Neural cell (in vitro differentiated cells): ENCODE data around the gene EGFL8. TPM values are rescaled to one million over a fixed set of nuclear protein-coding genes. Genes with fewer than 3 reads are reported as not detected.

Experiments
- H2AFZ ChIP-seq: fragments of 200-600, 300-800 bp; sonication (generic), shearing (Covaris generic); 2 replicates; pipeline ENCODE4 v1.6.0; 2014; ENCODE audit warnings: low read depth, mild to moderate bottlenecking, antibody characterized with exemption, low read length, moderate library complexity
- H3F3A ChIP-seq: fragments of 200-600 bp; shearing (Covaris generic); 2 replicates; pipeline ENCODE4 v1.6.1; 2016; ENCODE audit warnings: mild to moderate bottlenecking, moderate library complexity, mixed read lengths, antibody characterized with exemption, low read length; ENCODE audit not compliant: insufficient read depth, poor library complexity, severe bottlenecking
- H3K27ac ChIP-seq: fragments of 200-600, 300-800 bp; sonication (generic), shearing (Covaris generic); 2 replicates; pipeline ENCODE4 v1.5.1; 2014; ENCODE audit warnings: mild to moderate bottlenecking, low read length, moderate library complexity
- H3K27me3 ChIP-seq: fragments of 300-800, 200-600 bp; sonication (generic), shearing (Covaris generic); 2 replicates; pipeline ENCODE4 v1.6.0; 2014; ENCODE audit warnings: mild to moderate bottlenecking, low read depth, low read length, moderate library complexity; ENCODE audit not compliant: insufficient read depth
- H3K36me3 ChIP-seq: fragments of 300-800, 200-600 bp; sonication (generic), shearing (Covaris generic); 2 replicates; pipeline ENCODE4 v1.5.1; 2014; ENCODE audit warnings: mild to moderate bottlenecking, antibody characterized with exemption, low read length, moderate library complexity; ENCODE audit not compliant: insufficient read depth
- H3K4me2 ChIP-seq: fragments of 300-800, 200-600 bp; sonication (generic), shearing (Covaris generic); 2 replicates; pipeline ENCODE4 v1.6.0; 2014; ENCODE audit warnings: mild to moderate bottlenecking, low read length
- H3K4me3 ChIP-seq: fragments of 300-800, 200-600 bp; sonication (generic), shearing (Covaris generic); 2 replicates; pipeline ENCODE4 v1.5.1; 2014; ENCODE audit warnings: mild to moderate bottlenecking, low read length, moderate library complexity
- H3K79me2 ChIP-seq: fragments of 200-600 bp; shearing (Covaris generic); replicated peaks from 2 replicates; pipeline ENCODE4 v1.6.0; 2014; ENCODE audit warnings: mild to moderate bottlenecking, low read length, moderate library complexity; ENCODE audit not compliant: insufficient read depth
- H3K9ac ChIP-seq: fragments of 300-800, 200-600 bp; sonication (generic), shearing (Covaris generic); 2 replicates; pipeline ENCODE4 v1.6.1; 2016; ENCODE audit warnings: mild to moderate bottlenecking, low read length, mixed read lengths
- H3K9me2 ChIP-seq: fragments of 200-600 bp; shearing (Covaris generic); 2 replicates; pipeline ENCODE4 v1.6.1; 2016; ENCODE audit warnings: mild to moderate bottlenecking, low read length, mixed read lengths; ENCODE audit not compliant: insufficient read depth
- H3K9me3 ChIP-seq: fragments of 200-600, 300-800 bp; sonication (generic), shearing (Covaris generic); 2 replicates; pipeline ENCODE4 v1.6.1; 2016; ENCODE audit warnings: mild to moderate bottlenecking, mixed run types, low read length, moderate library complexity, mixed read lengths
- H4K20me1 ChIP-seq: fragments of 200-600 bp; shearing (Covaris generic); 2 replicates; pipeline ENCODE4 v1.6.1; 2016; ENCODE audit warnings: mild to moderate bottlenecking, mixed run types; ENCODE audit not compliant: insufficient read depth
- EP300 ChIP-seq: fragments of 450-650 bp; conservative IDR thresholded peaks from 2 replicates; pipeline ENCODE4 v1.6.1; 2014; ENCODE audit warnings: antibody characterized with exemption, mild to moderate bottlenecking, moderate library complexity; ENCODE audit not compliant: poor library complexity, severe bottlenecking
- EZH2 ChIP-seq: fragments of 200-600, 300-800 bp; shearing (Covaris generic), sonication (generic); IDR thresholded peaks from 2 replicates; pipeline ENCODE4 v1.6.1; 2014; ENCODE audit warnings: antibody characterized with exemption, low read length, borderline replicate concordance, mild to moderate bottlenecking; ENCODE audit not compliant: insufficient read depth, poor library complexity, severe bottlenecking
- MXI1 ChIP-seq: fragments of 450-650 bp; conservative IDR thresholded peaks from 2 replicates; pipeline ENCODE4 v1.6.1; 2014; ENCODE audit warnings: antibody characterized with exemption, mild to moderate bottlenecking; ENCODE audit not compliant: poor library complexity, severe bottlenecking
- POLR2AphosphoS5 ChIP-seq: IDR thresholded peaks from 2 replicates; pipeline ENCODE4 v1.6.1; 2012
- RAD21 ChIP-seq: fragments of 450-650 bp; conservative IDR thresholded peaks from 2 replicates; pipeline ENCODE4 v1.6.1; 2014; ENCODE audit warnings: antibody characterized with exemption, mild to moderate bottlenecking, moderate library complexity
- SMC3 ChIP-seq: fragments of 450-650 bp; conservative IDR thresholded peaks from 2 replicates; pipeline ENCODE4 v1.6.1; 2014; ENCODE audit warnings: antibody characterized with exemption, mild to moderate bottlenecking, moderate library complexity; ENCODE audit not compliant: poor library complexity
- TAF1 ChIP-seq: IDR thresholded peaks from 2 replicates; pipeline ENCODE4 v1.6.1; 2012; ENCODE audit warnings: low read depth
- polyA plus RNA-seq: library from polyadenylated mRNA; depleted of rRNA; stranded (reverse); fragments of >200 nt; gene quantifications from 2 replicates; pipeline ENCODE4 v1.2.3, GENCODE V29; 2014
- TF ChIP-seq, protein P1 (sequence below): fragments of 450-650 bp; IDR thresholded peaks from 2 replicates; pipeline ENCODE4 v1.5.1; 2014; ENCODE audit warnings: antibody characterized with exemption, mild to moderate bottlenecking, moderate library complexity; ENCODE audit not compliant: poor library complexity, severe bottlenecking
- TF ChIP-seq, protein P2 (sequence below): IDR thresholded peaks from 2 replicates; pipeline ENCODE4 v1.6.1; 2012; ENCODE audit warnings: borderline replicate concordance

Gene EGFL8
- polyA plus RNA-seq, 1 donor from 2014 or later: 22.4 TPM

DNA sequence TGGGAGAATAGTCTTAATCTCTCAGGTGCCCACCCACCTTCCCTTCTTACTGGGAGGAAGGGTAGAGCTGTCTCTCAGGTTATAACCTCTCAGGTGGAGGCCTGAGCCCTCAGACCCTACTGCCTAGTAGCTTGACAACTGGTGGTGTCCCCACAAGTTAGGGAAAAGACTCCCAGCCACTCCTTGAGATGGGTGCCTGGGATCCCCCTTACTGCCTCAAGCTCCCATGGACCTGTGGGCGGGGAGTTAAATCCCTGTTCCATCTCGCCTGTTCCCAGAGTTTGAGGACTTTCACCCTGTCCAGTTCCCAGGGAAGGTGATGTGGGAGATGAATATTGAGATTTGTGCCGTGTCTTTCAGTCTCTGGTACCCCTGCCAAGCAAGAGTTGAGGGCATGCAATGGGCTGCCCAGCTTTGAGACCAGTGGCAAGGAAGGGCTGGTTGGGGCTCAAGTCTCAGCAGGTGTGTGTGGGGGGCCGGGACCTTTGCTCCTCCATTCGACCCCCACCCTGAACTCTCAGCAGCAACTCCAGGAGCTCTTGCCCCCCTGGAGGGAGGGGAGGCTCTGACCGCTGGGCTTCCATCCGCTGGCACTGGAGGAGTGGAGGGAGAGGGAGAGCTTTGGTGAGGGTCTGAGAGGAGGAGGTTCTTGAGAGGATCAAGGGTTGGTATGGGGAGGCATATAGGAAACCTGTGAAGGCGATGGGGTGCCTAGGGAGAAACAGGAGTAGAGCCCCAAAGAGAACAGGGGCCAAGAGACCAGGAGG, 26.7 kb downstream of the EGFL8 start:
- H3K4me2 ChIP-seq: peak overlapping the region; percentile 82
- H4K20me1 ChIP-seq: no peaks in the 10 kb centered on the region
- TF ChIP-seq RAD21 (no peak), TAF1 (no peak), SMC3 (no peak), EZH2 (no peak), POLR2AphosphoS5 (no peak), EP300 (no peak), MXI1 (no peak)
- TF ChIP-seq, protein P1, sequence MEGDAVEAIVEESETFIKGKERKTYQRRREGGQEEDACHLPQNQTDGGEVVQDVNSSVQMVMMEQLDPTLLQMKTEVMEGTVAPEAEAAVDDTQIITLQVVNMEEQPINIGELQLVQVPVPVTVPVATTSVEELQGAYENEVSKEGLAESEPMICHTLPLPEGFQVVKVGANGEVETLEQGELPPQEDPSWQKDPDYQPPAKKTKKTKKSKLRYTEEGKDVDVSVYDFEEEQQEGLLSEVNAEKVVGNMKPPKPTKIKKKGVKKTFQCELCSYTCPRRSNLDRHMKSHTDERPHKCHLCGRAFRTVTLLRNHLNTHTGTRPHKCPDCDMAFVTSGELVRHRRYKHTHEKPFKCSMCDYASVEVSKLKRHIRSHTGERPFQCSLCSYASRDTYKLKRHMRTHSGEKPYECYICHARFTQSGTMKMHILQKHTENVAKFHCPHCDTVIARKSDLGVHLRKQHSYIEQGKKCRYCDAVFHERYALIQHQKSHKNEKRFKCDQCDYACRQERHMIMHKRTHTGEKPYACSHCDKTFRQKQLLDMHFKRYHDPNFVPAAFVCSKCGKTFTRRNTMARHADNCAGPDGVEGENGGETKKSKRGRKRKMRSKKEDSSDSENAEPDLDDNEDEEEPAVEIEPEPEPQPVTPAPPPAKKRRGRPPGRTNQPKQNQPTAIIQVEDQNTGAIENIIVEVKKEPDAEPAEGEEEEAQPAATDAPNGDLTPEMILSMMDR: no peak
- TF ChIP-seq, protein P2, sequence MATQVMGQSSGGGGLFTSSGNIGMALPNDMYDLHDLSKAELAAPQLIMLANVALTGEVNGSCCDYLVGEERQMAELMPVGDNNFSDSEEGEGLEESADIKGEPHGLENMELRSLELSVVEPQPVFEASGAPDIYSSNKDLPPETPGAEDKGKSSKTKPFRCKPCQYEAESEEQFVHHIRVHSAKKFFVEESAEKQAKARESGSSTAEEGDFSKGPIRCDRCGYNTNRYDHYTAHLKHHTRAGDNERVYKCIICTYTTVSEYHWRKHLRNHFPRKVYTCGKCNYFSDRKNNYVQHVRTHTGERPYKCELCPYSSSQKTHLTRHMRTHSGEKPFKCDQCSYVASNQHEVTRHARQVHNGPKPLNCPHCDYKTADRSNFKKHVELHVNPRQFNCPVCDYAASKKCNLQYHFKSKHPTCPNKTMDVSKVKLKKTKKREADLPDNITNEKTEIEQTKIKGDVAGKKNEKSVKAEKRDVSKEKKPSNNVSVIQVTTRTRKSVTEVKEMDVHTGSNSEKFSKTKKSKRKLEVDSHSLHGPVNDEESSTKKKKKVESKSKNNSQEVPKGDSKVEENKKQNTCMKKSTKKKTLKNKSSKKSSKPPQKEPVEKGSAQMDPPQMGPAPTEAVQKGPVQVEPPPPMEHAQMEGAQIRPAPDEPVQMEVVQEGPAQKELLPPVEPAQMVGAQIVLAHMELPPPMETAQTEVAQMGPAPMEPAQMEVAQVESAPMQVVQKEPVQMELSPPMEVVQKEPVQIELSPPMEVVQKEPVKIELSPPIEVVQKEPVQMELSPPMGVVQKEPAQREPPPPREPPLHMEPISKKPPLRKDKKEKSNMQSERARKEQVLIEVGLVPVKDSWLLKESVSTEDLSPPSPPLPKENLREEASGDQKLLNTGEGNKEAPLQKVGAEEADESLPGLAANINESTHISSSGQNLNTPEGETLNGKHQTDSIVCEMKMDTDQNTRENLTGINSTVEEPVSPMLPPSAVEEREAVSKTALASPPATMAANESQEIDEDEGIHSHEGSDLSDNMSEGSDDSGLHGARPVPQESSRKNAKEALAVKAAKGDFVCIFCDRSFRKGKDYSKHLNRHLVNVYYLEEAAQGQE: no peak
- H3K36me3 ChIP-seq: no peaks in the 10 kb centered on the region
- H2AFZ ChIP-seq: no peak overlapping the region
- no peaks in the 10 kb centered on the region for H3K9me2 ChIP-seq
- no peaks in the 10 kb centered on the region for H3K9me3 ChIP-seq
- H3K9ac ChIP-seq: peak overlapping the region; percentile 94
- peak overlapping the region; percentile 75 for H3K4me3 ChIP-seq
- H3K27ac ChIP-seq: peak overlapping the region; percentile 91
- H3K79me2 ChIP-seq: peaks cover 17% of the 10 kb centered on the region
- no peaks in the 10 kb centered on the region for H3K27me3 ChIP-seq
- peaks cover 5% of the 10 kb centered on the region for H3F3A ChIP-seq

DNA sequence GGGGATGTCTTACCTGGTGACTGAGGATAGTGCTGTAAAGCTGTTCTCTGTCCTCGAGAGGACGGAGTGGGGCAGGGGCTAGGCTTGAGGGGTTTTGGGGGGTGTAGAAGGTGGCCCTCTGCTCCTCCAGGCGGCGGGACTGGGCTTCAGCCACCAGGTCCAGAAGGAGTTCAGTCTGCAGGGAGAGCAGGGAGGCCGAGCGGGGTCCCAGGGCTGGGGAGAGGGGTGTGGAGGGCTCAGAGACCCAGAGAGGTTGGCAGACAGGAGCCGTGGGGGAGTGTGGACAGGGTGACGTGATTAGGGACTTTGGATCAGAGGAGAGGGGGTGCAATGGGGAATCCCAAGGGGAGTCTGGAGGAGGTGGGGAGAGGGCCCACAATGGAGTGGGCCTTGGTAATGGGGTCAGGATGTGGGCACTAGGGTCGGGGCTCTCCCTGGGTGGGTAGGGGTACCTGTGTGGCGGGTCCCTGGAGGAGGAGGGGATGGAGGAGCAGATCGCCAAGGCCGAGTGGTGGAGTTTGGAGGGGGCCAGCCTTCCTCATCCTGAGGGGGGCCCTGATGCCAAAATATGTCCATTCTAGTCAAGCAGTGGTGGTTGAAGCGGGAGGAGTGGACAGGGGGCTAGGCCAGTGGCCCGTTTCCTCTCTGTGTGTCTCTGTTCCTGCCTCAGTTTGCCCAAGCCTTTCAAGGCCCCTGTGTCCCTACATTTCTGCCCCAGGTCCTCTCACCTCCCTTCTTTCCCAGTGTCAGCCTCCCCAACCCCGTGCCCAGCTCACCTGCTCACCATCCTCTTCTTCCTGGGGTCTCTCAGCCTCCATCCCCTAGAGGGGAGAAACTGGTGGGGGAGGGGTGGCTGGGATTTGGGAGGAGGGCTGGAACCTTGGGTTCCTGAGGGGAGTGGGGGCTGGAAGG, 27.6 kb downstream of the EGFL8 start:
- no peaks in the 10 kb centered on the region for H3K9me3 ChIP-seq
- H3F3A ChIP-seq: peaks cover 5% of the 10 kb centered on the region
- H3K9ac ChIP-seq: no peak overlapping the region
- no peak overlapping the region for H3K4me3 ChIP-seq
- H3K79me2 ChIP-seq: peaks cover 17% of the 10 kb centered on the region
- H3K27me3 ChIP-seq: no peaks in the 10 kb centered on the region
- TF ChIP-seq, protein P1: no peak
- TF ChIP-seq MXI1 (no peak), TAF1 (no peak), EP300 (no peak), EZH2 (no peak), POLR2AphosphoS5 (no peak), RAD21 (no peak), SMC3 (no peak)
- TF ChIP-seq, protein P2: no peak
- no peaks in the 10 kb centered on the region for H3K9me2 ChIP-seq
- H3K36me3 ChIP-seq: no peaks in the 10 kb centered on the region
- H2AFZ ChIP-seq: no peak overlapping the region
- no peaks in the 10 kb centered on the region for H4K20me1 ChIP-seq
- no peak overlapping the region for H3K4me2 ChIP-seq
- H3K27ac ChIP-seq: peak overlapping the region; percentile 91
